K562 (cell line): ENCODE results near the gene CCNDBP1. TPM values are rescaled to one million over a fixed set of nuclear protein-coding genes. Genes with fewer than 3 reads are reported as not detected.

ENCODE experiments used
- CBFA2T3 ChIP-seq: fragments of 450-650 bp; IDR thresholded peaks from 2 replicates; pipeline ENCODE4 v1.6.1; 2017
- CBX2 ChIP-seq: fragments of 200-600 bp; sonication (generic); IDR thresholded peaks from one replicate; pipeline ENCODE4 v1.6.1; 2012; ENCODE audit warnings: mild to moderate bottlenecking, low read length, inconsistent platforms; ENCODE audit not compliant: insufficient read depth, poor library complexity, severe bottlenecking
- CUX1 ChIP-seq: fragments of 200-800 bp; sonication (Bioruptor generic); IDR thresholded peaks from 2 replicates; pipeline ENCODE4 v1.6.1; 2016; ENCODE audit warnings: missing genetic modification characterization, missing compliant biosample characterization
- CXXC5 ChIP-seq: fragments of 250-450 bp; sonication (Bioruptor Pico); IDR thresholded peaks from 2 replicates; pipeline ENCODE4 v1.8.0; 2022; ENCODE audit warnings: inconsistent platforms, mild to moderate bottlenecking, moderate library complexity
- DPF2 ChIP-seq: fragments of 450-650 bp; IDR thresholded peaks from 2 replicates; pipeline ENCODE4 v1.6.1; 2016
- GABPA ChIP-seq: fragments of 200-800 bp; sonication (Bioruptor generic); conservative IDR thresholded peaks from 2 replicates; pipeline ENCODE4 v1.6.1; 2016; ENCODE audit warnings: low read depth, missing genetic modification characterization, missing compliant biosample characterization
- HEY1 ChIP-seq: fragments of 250-450 bp; sonication (Bioruptor Pico); IDR thresholded peaks from 2 replicates; pipeline ENCODE4 v1.5.0; 2020; ENCODE audit warnings: mild to moderate bottlenecking, moderate library complexity, borderline replicate concordance
- HMG20A ChIP-seq: fragments of 450-650 bp; formaldehyde crosslinking; conservative IDR thresholded peaks from 2 replicates; pipeline ENCODE4 v1.4.0; 2020; ENCODE audit warnings: mild to moderate bottlenecking, mixed read lengths
- MAFF ChIP-seq: IDR thresholded peaks from 2 replicates; pipeline ENCODE4 v1.6.1; 2012; ENCODE audit warnings: low read length, improper control_type of control experiment
- MBD1 ChIP-seq: fragments of 250-450 bp; sonication (Bioruptor Pico); IDR thresholded peaks from 2 replicates; pipeline ENCODE4 v1.8.0; 2022; ENCODE audit warnings: inconsistent platforms
- NFYB ChIP-seq: IDR thresholded peaks from 2 replicates; pipeline ENCODE4 v1.6.1; 2011; ENCODE audit warnings: mild to moderate bottlenecking, moderate library complexity; ENCODE audit not compliant: insufficient read length; ENCODE audit errors: extremely low read depth
- NR2C2 ChIP-seq, 2 experiments: fragments of 200-800 bp in 1 of 2; sonication (Bioruptor generic) in 1 of 2; sonication (generic) in 1 of 2; formaldehyde crosslinking in 1 of 2; IDR thresholded peaks; 2 replicates each; pipeline versions ENCODE4 v1.6.1 to v1.8.0; 2016 to 2022; ENCODE audit warnings: mild to moderate bottlenecking in 1 of 2, missing compliant biosample characterization in 1 of 2, missing genetic modification characterization in 1 of 2, missing genetic modification reagents in 1 of 2
- PPARD ChIP-seq: fragments of 250-450 bp; sonication (Bioruptor Pico); IDR thresholded peaks from 2 replicates; pipeline ENCODE4 v1.8.0; 2022; ENCODE audit warnings: inconsistent platforms, mild to moderate bottlenecking, moderate library complexity
- RBM34 ChIP-seq: fragments of 200-400 bp; formaldehyde crosslinking; IDR thresholded peaks from 2 replicates; pipeline ENCODE4 v1.6.1; 2018; ENCODE audit warnings: low read length, borderline replicate concordance; ENCODE audit not compliant: insufficient read depth
- TGIF2 ChIP-seq: sonication (generic); formaldehyde crosslinking; IDR thresholded peaks from 2 replicates; pipeline ENCODE4 v1.8.1; 2022; ENCODE audit warnings: mild to moderate bottlenecking, missing genetic modification reagents, moderate library complexity
- TRIM24 ChIP-seq, 2 experiments: fragments of 450-650 bp; IDR thresholded peaks; 2 replicates each; pipeline ENCODE4 v1.6.1; 2016
- YY1 ChIP-seq, 3 experiments: IDR thresholded peaks; 2 replicates each; pipeline ENCODE4 v1.6.1; 2011; ENCODE audit warnings: low read length in 2 of 3, mild to moderate bottlenecking in 2 of 3, moderate library complexity in 2 of 3, borderline replicate concordance in 1 of 3, control low read depth in 1 of 3, low read depth in 1 of 3; ENCODE audit not compliant: insufficient read depth in 3 of 3, insufficient replicate concordance in 2 of 3, control insufficient read depth in 1 of 3, insufficient read length in 1 of 3; ENCODE audit errors: extremely low read depth in 1 of 3
- ZNF197 ChIP-seq: fragments of 200-800 bp; sonication (Bioruptor generic); IDR thresholded peaks from 2 replicates; pipeline ENCODE4 v1.6.1; 2016; ENCODE audit warnings: low read depth, missing genetic modification characterization, missing compliant biosample characterization
- ZNF3 ChIP-seq: fragments of 250-450 bp; sonication (Bioruptor Pico); IDR thresholded peaks from 2 replicates; pipeline ENCODE4 v1.5.0; 2021; ENCODE audit warnings: mild to moderate bottlenecking, moderate library complexity
- ZNF384 ChIP-seq: IDR thresholded peaks from 2 replicates; pipeline ENCODE4 v1.6.1; 2012; ENCODE audit warnings: low read depth, low read length, improper control_type of control experiment
- ZNF436 ChIP-seq: fragments of 250-450, 450-650 bp; sonication (Bioruptor Pico); formaldehyde crosslinking; IDR thresholded peaks from 2 replicates; pipeline ENCODE4 v1.7.0; 2020; ENCODE audit warnings: mild to moderate bottlenecking
- ZNF551 ChIP-seq: fragments of 250-450 bp; sonication (Bioruptor Pico); IDR thresholded peaks from 2 replicates; pipeline ENCODE4 v1.5.0; 2021; ENCODE audit warnings: mild to moderate bottlenecking, moderate library complexity
- ZNF668 ChIP-seq: fragments of 250-450 bp; sonication (Bioruptor Pico); IDR thresholded peaks from 2 replicates; pipeline ENCODE4 v1.8.0; 2022; ENCODE audit warnings: mild to moderate bottlenecking, inconsistent platforms
- polyA plus RNA-seq, 8 experiments: library from polyadenylated mRNA; depleted of rRNA in 4 of 8; stranded (reverse) in 5 of 8; unstranded in 3 of 8; fragments of >200 nt; fragmentation: Nextera tagmentation in 2 of 8; fragmentation: Illumina TruSeq in 1 of 8; extraction: Ambion mirVana in 2 of 8; extraction: Trizol in 1 of 8; gene quantifications; 2 replicates each; pipeline versions ENCODE4 v1.2.1 to v1.2.3, GENCODE V29; 2011 to 2014; ENCODE audit warnings: inconsistent platforms in 1 of 8, missing spikeins in 1 of 8
- total RNA-seq, 7 experiments: library from RNA; depleted of rRNA in 6 of 7; stranded (reverse); fragments of >200 nt in 6 of 7; fragmentation: Illumina TruSeq in 2 of 7; extraction: Trizol in 2 of 7; gene quantifications; 2 replicates each; pipeline versions ENCODE4 v1.2.1 to v1.2.3, GENCODE V29; 2011 to 2021; ENCODE audit warnings: low replicate concordance in 1 of 7

Gene CCNDBP1
- total and polyA plus RNA-seq, 9 of the 15 experiments (the other 6 are each of a cell fraction or from before 2014, with no cell fraction given) = 37.0 to 111 (median 55.5) TPM

GRCh38 chr15:43169888-43170287 lies 15.3 kb upstream of the CCNDBP1 start (continued):
- TF ChIP-seq NFYB (no peak), CUX1 (CRISPR knock-in tag) (no peak), ZNF551 (CRISPR knock-in tag) (no peak), CBFA2T3 (peak; percentile 75), GABPA (no peak), ZNF3 (CRISPR knock-in tag) (no peak), ZNF436 (CRISPR knock-in tag) (no peak), MAFF (no peak), DPF2 (peak; percentile 81), ZNF197 (CRISPR knock-in tag) (no peak), TGIF2 (CRISPR knock-in tag) (no peak), CXXC5 (CRISPR knock-in tag) (no peak), HMG20A (CRISPR knock-in tag) (no peak), RBM34 (no peak), PPARD (no peak), ZNF668 (CRISPR knock-in tag) (no peak), ZNF384 (no peak), YY1 (IDR thresholded peaks at IDR 0.05; ENCODE audit: borderline replicate concordance in 1 of 3, control insufficient read depth in 1 of 3, extremely low read depth in 1 of 3, insufficient read depth in 3 of 3, insufficient read length in 1 of 3, insufficient replicate concordance in 2 of 3, low read depth in 1 of 3, low read length in 2 of 3) (no peak), MBD1 (CRISPR knock-in tag) (no peak), HEY1 (CRISPR knock-in tag) (no peak), TRIM24 (IDR thresholded peaks at IDR 0.05) (no peak), NR2C2 (CRISPR knock-in tag; IDR thresholded peaks at IDR 0.05) (no peak), NR2C2 (tag; IDR thresholded peaks at IDR 0.05) (0 out of 2 replicates have a peak, but pooled peaks have one; percentile 22), CBX2 (no peak)
